GM12891 (cell line): ENCODE results near the gene SMAD6.

Experiments used
- POLR2A ChIP-seq: IDR thresholded peaks from 2 replicates; pipeline ENCODE4 v1.6.1; 2011; ENCODE audit warnings: low read depth, low read length, control low read depth
- TAF1 ChIP-seq: IDR thresholded peaks from 2 replicates; pipeline ENCODE4 v1.6.1; 2011; ENCODE audit warnings: low read depth, low read length, control low read depth

- TF ChIP-seq TAF1 (no peak), POLR2A (no peak)
Measured at GRCh38 chr15:66738595-66738994, 36.6 kb downstream of the SMAD6 start.
